SU-DHL-6 (cell line): ENCODE measurements around the gene LRRC37B.
"Not testable (repeated sequence)": the region's sequence is repeated elsewhere in the genome, so short reads cannot be mapped to it uniquely, and the experiment has no call there.

ENCODE experiments used
- EZH2phosphoT487 ChIP-seq: fragments of 200-600 bp; sonication (generic), shearing (Covaris generic); conservative IDR thresholded peaks from 2 replicates; pipeline ENCODE4 v1.6.1; 2018; ENCODE audit warnings: mild to moderate bottlenecking, antibody characterized with exemption, low read length, moderate library complexity, mixed read lengths
- TF ChIP-seq, protein P1 (sequence below): fragments of 200-600 bp; sonication (generic); IDR thresholded peaks from one replicate; pipeline ENCODE4 v1.5.1; 2017; ENCODE audit warnings: antibody characterized with exemption, mild to moderate bottlenecking, low read length, moderate library complexity; ENCODE audit not compliant: insufficient read depth, poor library complexity, severe bottlenecking

DNA sequence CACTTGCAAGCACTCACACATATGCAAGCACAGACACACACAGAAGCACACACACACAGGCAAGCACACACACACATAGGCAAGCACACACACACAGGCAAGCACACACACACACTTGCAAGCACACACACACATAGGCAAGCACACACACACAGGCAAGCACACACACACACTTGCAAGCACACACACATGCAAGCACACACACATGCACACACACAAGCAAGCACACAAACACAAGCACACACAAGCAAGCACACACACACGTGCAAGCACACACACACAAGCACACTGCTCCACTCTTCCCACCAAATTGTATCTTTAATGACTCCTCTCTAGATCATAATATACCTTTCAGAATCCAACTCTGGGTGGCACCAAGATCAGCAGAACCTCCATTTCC is 84.9 kb downstream of the LRRC37B start:
- TF ChIP-seq, protein P1, sequence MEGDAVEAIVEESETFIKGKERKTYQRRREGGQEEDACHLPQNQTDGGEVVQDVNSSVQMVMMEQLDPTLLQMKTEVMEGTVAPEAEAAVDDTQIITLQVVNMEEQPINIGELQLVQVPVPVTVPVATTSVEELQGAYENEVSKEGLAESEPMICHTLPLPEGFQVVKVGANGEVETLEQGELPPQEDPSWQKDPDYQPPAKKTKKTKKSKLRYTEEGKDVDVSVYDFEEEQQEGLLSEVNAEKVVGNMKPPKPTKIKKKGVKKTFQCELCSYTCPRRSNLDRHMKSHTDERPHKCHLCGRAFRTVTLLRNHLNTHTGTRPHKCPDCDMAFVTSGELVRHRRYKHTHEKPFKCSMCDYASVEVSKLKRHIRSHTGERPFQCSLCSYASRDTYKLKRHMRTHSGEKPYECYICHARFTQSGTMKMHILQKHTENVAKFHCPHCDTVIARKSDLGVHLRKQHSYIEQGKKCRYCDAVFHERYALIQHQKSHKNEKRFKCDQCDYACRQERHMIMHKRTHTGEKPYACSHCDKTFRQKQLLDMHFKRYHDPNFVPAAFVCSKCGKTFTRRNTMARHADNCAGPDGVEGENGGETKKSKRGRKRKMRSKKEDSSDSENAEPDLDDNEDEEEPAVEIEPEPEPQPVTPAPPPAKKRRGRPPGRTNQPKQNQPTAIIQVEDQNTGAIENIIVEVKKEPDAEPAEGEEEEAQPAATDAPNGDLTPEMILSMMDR: not testable (repeated sequence)
- not testable (repeated sequence) for TF ChIP-seq EZH2phosphoT487
